ENCODE results near the gene TNIP3. TPM values are rescaled to one million over a fixed set of nuclear protein-coding genes. Genes with fewer than 3 reads are reported as not detected.

Gene TNIP3
- total RNA-seq, 2 donors from 2014 or later = 0.11 TPM; not detected in 1

DNA sequence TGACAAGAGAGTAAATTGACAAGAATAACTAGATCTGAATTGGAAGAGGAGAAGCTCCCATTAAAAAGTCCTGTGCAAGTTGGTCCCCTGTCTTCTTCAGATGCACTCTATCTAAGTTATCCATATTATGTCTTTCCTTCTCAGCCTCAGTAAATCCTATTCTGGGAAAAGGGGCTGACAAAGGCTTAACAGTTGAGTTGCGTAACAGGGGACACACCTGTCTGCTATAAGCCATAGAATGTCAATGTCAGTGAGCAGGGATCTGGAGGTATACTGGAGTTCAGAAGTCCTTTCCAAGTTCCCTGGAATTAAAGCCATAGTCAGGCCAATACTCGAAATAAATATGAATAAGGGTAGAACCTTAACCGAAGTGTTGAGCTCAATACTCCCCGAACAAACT lies 26.3 kb upstream of the TNIP3 start:
- Histone ChIP-seq H3K36me3 (ENCODE audit: control insufficient read depth, insufficient read depth, low read length) (no peaks in the 10 kb centered on the region), H3K27me3 (ENCODE audit: control insufficient read depth, insufficient read depth, low read length, poor library complexity, severe bottlenecking) (no peaks in the 10 kb centered on the region), H3K4me3 (ENCODE audit: low read length) (no peak overlapping the region), H3K4me1 (ENCODE audit: control insufficient read depth, insufficient read depth, low read length) (no peaks in the 10 kb centered on the region), H3K27ac (ENCODE audit: low read depth, low read length) (no peak overlapping the region), H3K9me3 (ENCODE audit: control insufficient read depth, low read length) (no peaks in the 10 kb centered on the region), H3K9ac (ENCODE audit: extremely low read depth, low read length, poor library complexity, severe bottlenecking) (no peak overlapping the region)
- DNase-seq = no peak
- no peak overlapping the region for H3K4me3 Mint-ChIP-seq
- no peaks in the 10 kb centered on the region for H3K9me3 Mint-ChIP-seq
- TF ChIP-seq, protein P1, sequence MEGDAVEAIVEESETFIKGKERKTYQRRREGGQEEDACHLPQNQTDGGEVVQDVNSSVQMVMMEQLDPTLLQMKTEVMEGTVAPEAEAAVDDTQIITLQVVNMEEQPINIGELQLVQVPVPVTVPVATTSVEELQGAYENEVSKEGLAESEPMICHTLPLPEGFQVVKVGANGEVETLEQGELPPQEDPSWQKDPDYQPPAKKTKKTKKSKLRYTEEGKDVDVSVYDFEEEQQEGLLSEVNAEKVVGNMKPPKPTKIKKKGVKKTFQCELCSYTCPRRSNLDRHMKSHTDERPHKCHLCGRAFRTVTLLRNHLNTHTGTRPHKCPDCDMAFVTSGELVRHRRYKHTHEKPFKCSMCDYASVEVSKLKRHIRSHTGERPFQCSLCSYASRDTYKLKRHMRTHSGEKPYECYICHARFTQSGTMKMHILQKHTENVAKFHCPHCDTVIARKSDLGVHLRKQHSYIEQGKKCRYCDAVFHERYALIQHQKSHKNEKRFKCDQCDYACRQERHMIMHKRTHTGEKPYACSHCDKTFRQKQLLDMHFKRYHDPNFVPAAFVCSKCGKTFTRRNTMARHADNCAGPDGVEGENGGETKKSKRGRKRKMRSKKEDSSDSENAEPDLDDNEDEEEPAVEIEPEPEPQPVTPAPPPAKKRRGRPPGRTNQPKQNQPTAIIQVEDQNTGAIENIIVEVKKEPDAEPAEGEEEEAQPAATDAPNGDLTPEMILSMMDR (conservative IDR thresholded peaks at IDR 0.05) = no peak
- no peak overlapping the region for H3K27ac Mint-ChIP-seq
- H3K36me3 Mint-ChIP-seq (ENCODE audit: low read depth) = no peaks in the 10 kb centered on the region
- 91 to 96% methylated on average over 4 of the region's 4 CpGs for WGBS, 2 experiments (ENCODE audit: insufficient coverage in 1 of 2, insufficient read length in 1 of 2)
- H3K27me3 Mint-ChIP-seq (ENCODE audit: insufficient read depth) = peaks cover 2% of the 10 kb centered on the region
- H3K4me1 Mint-ChIP-seq = peaks cover 3% of the 10 kb centered on the region

DNA sequence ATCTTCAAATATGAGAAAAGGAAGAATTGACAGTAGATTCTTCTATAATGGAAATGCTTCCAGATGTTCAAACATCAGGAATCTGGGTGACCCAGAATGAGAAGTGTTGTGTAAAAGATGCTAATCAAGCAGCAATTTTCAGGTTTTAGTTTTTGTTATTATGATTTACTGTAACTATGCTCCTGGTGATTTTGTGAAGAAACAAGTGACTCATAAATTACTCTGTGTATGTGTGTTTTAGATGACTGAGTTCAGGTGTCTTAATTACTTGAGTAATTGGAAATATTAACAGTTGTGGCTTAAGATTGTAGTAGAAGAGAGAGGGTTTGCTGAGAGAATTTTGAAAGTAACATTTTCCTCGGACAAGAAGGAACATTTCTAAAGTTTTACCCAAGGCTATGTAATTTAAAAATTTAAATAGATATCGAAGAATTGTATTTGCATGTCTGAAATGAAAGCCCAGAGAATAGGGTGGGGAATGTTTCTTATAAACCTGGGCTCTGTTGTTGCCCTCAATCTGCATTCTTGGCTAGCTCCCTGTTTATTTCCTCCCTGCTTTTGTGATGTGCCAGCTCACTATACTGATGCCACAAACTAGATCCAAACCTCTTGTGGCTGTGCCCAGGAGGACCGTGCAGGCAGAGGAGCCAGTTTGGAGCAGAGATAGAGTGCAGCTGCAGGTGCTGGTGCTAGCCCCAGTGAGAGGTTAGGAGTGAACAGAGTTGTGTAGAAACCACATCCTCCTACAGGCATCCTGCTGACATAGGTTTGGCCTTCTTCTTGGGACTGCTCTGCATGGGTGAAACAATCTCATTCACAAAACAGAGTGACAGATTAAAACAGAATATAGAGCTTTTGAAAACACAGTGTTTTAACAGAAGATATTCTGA lies 25.4 kb upstream of the TNIP3 start:
- DNase-seq = no peak
- Mint-ChIP-seq H3K4me1 (peaks cover 3% of the 10 kb centered on the region), H3K27ac (no peak overlapping the region), H3K36me3 (ENCODE audit: low read depth) (no peaks in the 10 kb centered on the region), H3K27me3 (ENCODE audit: insufficient read depth) (peaks cover 2% of the 10 kb centered on the region), H3K4me3 (no peak overlapping the region), H3K9me3 (no peaks in the 10 kb centered on the region)
- Histone ChIP-seq H3K9me3 (ENCODE audit: control insufficient read depth, low read length) (no peaks in the 10 kb centered on the region), H3K36me3 (ENCODE audit: control insufficient read depth, insufficient read depth, low read length) (no peaks in the 10 kb centered on the region), H3K9ac (ENCODE audit: extremely low read depth, low read length, poor library complexity, severe bottlenecking) (no peak overlapping the region), H3K27me3 (ENCODE audit: control insufficient read depth, insufficient read depth, low read length, poor library complexity, severe bottlenecking) (no peaks in the 10 kb centered on the region), H3K27ac (ENCODE audit: low read depth, low read length) (no peak overlapping the region), H3K4me1 (ENCODE audit: control insufficient read depth, insufficient read depth, low read length) (no peaks in the 10 kb centered on the region), H3K4me3 (ENCODE audit: low read length) (no peak overlapping the region)
- TF ChIP-seq, protein P1 (conservative IDR thresholded peaks at IDR 0.05) = no peak
- 82 to 100% methylated on average over 2 to 3 of the region's 3 CpGs for WGBS, 2 experiments (ENCODE audit: insufficient coverage in 1 of 2, insufficient read length in 1 of 2)

DNA sequence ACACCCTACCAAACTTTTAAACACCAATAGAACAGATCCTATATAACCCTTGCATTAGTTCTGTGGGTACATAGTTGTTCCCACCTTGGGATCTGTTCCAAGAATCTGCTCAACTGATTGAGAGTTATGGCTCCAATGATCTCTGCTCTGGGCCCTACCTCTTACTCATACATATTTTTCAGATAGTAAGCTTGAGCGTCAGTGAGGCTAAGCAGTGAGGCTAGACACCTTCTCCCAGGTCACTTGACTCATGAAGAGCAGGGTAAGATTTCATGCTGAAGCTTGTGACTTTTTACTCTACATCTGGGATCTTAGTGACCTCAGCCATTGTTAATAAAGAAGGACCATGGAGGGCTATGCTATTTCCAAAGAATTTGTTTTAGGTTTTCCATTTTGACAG lies 23.1 kb upstream of the TNIP3 start:
- Mint-ChIP-seq H3K27me3 (ENCODE audit: insufficient read depth) (peaks cover 2% of the 10 kb centered on the region), H3K27ac (no peak overlapping the region), H3K36me3 (ENCODE audit: low read depth) (no peaks in the 10 kb centered on the region), H3K4me1 (peaks cover 3% of the 10 kb centered on the region), H3K4me3 (no peak overlapping the region), H3K9me3 (peaks cover 9% of the 10 kb centered on the region)
- Histone ChIP-seq H3K9ac (ENCODE audit: extremely low read depth, low read length, poor library complexity, severe bottlenecking) (no peak overlapping the region), H3K4me1 (ENCODE audit: control insufficient read depth, insufficient read depth, low read length) (no peaks in the 10 kb centered on the region), H3K27ac (ENCODE audit: low read depth, low read length) (no peak overlapping the region), H3K27me3 (ENCODE audit: control insufficient read depth, insufficient read depth, low read length, poor library complexity, severe bottlenecking) (no peaks in the 10 kb centered on the region), H3K9me3 (ENCODE audit: control insufficient read depth, low read length) (peaks cover 15% of the 10 kb centered on the region), H3K4me3 (ENCODE audit: low read length) (no peak overlapping the region), H3K36me3 (ENCODE audit: control insufficient read depth, insufficient read depth, low read length) (no peaks in the 10 kb centered on the region)
- 97% methylated on average over 1 of the region's 1 CpG; no CpG with 5 or more reads in 1 of the 2 experiments for WGBS, 2 experiments (ENCODE audit: insufficient coverage in 1 of 2, insufficient read length in 1 of 2)
- no peak for DNase-seq
- TF ChIP-seq, protein P1 (conservative IDR thresholded peaks at IDR 0.05) = no peak

All from endodermal cell (in vitro differentiated cells).